Measurements from ENCODE around the gene HES5. TPM values are rescaled to one million over a fixed set of nuclear protein-coding genes. Genes with fewer than 3 reads are reported as not detected.
"Not testable (repeated sequence)": the region's sequence is repeated elsewhere in the genome, so short reads cannot be mapped to it uniquely, and the experiment has no call there.

The HES5 gene
- total RNA-seq, 2 experiments from 2014 or later = not detected

DNA sequence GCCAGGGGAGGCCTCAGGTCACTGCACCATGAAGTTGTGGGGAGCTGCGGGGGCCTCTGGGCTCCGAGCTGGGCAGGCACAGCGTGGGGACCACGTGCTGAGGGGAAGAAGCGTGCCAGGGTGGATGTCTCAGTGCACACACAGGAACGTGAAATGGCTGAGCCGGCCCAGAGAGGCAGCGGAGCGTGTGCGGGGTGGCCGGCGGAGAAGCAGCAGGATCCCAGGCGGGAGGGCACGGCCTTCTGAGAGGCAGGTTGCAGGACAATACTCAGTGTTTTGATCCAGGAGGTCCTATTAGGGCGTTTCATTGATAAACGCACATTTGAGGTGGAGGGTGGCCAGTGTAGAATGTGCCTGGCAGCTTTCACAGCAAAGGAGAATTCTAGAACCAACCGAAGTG, 39.0 kb upstream of the HES5 start:
- H3K9me3 Mint-ChIP-seq = peaks cover 12% of the 10 kb centered on the region
- intact Hi-C loops (cut with micrococcal nuclease) = no loop called here
- H3K27ac Mint-ChIP-seq = no peak overlapping the region
- CTCF ChIA-PET = no interaction called here
- no peaks in the 10 kb centered on the region for H3K27me3 Mint-ChIP-seq
- ATAC-seq (no peak), DNase-seq (no peak)
- peaks cover 11% of the 10 kb centered on the region for H3K4me1 Mint-ChIP-seq (ENCODE audit: low read depth)
- H3K36me3 Mint-ChIP-seq (ENCODE audit: low read depth) = peaks cover 4% of the 10 kb centered on the region
- no peak overlapping the region for H3K4me3 Mint-ChIP-seq
- POLR2A ChIA-PET = interaction anchor here (0.5 to 4.1 kb wide), 4 partner anchors 7 to 79 kb away, joined by 3 to 26 read pairs (median 10); no protein-coding TSS in a partner anchor
- TF ChIP-seq, protein P1, sequence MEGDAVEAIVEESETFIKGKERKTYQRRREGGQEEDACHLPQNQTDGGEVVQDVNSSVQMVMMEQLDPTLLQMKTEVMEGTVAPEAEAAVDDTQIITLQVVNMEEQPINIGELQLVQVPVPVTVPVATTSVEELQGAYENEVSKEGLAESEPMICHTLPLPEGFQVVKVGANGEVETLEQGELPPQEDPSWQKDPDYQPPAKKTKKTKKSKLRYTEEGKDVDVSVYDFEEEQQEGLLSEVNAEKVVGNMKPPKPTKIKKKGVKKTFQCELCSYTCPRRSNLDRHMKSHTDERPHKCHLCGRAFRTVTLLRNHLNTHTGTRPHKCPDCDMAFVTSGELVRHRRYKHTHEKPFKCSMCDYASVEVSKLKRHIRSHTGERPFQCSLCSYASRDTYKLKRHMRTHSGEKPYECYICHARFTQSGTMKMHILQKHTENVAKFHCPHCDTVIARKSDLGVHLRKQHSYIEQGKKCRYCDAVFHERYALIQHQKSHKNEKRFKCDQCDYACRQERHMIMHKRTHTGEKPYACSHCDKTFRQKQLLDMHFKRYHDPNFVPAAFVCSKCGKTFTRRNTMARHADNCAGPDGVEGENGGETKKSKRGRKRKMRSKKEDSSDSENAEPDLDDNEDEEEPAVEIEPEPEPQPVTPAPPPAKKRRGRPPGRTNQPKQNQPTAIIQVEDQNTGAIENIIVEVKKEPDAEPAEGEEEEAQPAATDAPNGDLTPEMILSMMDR (IDR thresholded peaks at IDR 0.05) = no peak

DNA sequence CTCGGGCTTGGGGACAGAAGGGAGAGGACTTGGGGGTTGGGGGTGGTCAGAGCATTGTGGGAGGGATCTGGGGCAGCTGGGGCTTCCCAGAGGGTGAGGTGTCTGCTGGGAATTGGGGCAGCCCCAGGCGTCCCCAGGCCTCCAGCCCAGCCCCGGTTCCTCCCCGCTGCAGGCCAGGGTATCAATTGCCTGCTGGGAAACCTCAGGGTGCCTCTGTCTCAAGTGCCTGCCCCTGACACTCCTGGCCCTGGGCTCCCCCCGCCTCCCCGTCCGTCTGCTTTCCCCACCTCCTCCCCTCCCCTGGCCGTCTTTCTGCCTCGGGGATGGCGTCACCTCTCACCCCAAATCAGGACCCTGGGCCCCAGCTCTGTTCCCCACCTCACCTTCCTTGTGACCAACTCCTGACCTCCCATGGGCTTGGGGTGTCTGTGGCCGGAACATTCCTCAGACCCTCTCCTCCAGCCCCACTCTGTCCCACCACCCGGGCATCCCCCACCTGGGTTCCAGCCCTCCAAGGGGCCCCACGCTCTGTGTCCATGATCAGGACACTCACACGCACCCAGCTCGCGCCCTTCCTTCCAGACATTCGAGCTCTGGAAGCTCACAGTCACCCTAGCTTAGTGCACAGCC, 38.2 kb upstream of the HES5 start:
- POLR2A ChIA-PET; H3K27me3 Mint-ChIP-seq; DNase-seq; intact Hi-C loops (cut with micrococcal nuclease); CTCF ChIA-PET; H3K9me3 Mint-ChIP-seq; H3K4me3 Mint-ChIP-seq; H3K4me1 Mint-ChIP-seq (ENCODE audit: low read depth); H3K27ac Mint-ChIP-seq; H3K36me3 Mint-ChIP-seq (ENCODE audit: low read depth): not testable (repeated sequence)
- ATAC-seq = peak; percentile 11

DNA sequence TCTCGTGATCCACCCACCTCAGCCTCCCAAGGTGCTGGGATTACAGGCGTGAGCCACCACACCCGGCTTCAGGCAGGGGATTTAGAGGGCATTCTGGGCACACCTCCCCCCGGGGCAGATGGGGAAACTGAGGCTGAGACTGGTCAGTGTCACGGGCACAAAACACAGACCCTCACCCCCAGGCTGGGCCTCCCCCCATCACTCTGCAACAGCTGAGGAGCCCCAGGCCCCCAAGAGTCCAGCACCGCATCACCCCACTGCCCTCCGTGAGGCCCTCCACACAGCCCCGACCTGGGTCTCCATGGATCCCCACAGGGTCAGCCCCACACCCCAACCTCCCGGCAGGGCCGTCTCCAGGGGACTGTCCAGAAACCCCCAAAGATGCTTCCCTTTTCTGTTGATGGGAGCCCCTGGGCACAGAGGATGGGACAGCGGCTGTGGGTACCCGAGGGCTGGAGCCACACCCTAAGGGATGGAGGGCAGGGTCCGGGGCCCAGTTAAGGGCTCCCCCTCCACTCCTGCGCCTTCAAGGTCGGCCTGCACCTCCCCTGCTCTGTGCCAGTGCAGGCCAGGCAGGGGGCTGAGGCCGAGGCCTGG, 37.1 kb upstream of the HES5 start:
- intact Hi-C loops (cut with micrococcal nuclease) = no loop called here

DNA sequence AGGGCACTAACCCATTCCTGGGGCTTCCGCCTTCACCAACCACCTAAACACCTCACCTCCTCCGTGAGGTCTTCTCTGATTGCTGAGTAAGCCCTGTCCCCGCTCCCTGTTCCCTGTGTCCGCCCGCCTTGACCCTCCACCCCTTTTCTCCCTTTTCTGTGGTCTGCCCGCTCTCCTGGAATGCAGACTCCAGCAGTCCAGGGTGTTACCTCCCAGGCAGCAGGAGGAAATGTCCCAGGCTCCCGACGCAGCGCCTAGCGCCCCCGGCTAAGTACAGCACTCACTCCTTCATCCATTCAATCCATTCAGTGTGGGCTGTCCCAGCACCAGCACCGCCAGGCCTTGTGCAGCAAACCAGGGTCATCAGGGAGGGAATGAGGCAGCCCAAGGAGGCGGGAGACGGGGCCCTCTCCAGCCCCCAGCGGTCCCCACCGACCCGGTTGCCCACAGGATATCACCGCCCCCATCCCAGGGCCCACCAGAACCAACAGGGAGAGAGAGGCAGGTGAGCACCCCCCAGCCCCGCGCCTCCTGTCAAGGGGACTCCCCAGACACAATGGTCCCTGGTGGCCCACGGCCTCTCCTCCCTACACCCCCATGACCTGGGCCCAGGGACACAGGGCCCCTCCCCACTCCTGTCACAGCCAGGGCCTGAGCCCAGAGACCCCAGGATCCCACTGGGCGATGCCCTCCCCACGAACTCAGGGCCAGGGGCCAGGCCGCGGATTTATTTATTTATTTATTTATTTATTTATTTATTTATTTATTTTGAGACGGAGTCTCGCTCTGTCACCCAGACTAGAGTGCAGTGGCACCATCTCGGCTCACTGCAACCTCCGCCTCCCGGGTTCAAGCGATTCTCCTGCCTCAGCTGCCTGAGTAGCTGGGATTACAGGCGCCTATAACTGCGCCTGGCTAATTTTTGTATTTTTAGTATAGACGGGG, 36.3 kb upstream of the HES5 start:
- TF ChIP-seq, protein P1 (IDR thresholded peaks at IDR 0.05) = no peak
- CTCF ChIA-PET = no interaction called here

More for the DNA sequence above, 37.1 kb upstream of the HES5 start:
- CTCF ChIA-PET = no interaction called here
- POLR2A ChIA-PET = no interaction called here
- H3K27ac Mint-ChIP-seq = no peak overlapping the region
- no peaks in the 10 kb centered on the region for H3K27me3 Mint-ChIP-seq
- H3K36me3 Mint-ChIP-seq (ENCODE audit: low read depth) = peaks cover 7% of the 10 kb centered on the region
- ATAC-seq (no peak), DNase-seq (no peak)
- H3K4me1 Mint-ChIP-seq (ENCODE audit: low read depth) = peaks cover 2% of the 10 kb centered on the region
- H3K4me3 Mint-ChIP-seq = no peak overlapping the region
- no peaks in the 10 kb centered on the region for H3K9me3 Mint-ChIP-seq
- TF ChIP-seq, protein P1 (IDR thresholded peaks at IDR 0.05) = no peak

DNA sequence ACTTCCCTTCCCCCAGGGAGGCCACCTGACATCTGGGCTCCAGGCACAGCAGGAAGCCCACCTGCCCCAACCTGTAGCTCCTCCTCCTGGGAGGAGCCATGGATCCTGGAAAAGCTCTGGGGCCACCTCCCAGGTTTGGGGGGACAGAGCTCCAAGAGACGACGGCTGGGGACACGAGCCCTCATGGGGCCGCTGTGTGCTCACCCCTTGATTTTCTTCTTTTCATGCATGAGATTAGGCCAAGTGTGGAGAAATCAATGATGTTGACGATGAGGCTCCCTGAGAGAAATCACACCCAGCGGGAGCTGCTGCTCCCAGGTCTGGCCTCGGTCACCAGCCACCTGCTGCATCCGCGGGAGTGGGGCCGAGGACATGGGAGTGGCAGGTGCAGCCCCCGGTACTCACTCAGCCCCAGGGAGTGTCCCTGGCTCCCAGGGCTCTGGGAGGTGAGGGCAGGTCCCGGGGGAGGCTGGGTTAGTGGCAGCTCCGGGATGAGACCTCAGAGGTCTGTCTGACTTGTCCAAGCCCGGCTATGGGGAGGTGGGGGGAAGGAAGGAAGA, 34.8 kb upstream of the HES5 start:
- ChIA-PET CTCF (interaction anchor here (0.8 kb wide), 1 partner anchor 184 kb away, joined by 3 read pairs; no protein-coding TSS in a partner anchor), POLR2A (interaction anchor here (1.0 to 5.8 kb wide), 3 partner anchors 9 to 20 kb away, joined by 3 to 43 read pairs (median 3); partner anchors contain the start of genes PRXL2B and TNFRSF14)
- Mint-ChIP-seq H3K4me3 (no peak overlapping the region), H3K36me3 (ENCODE audit: low read depth) (peaks cover 11% of the 10 kb centered on the region), H3K27me3 (no peaks in the 10 kb centered on the region), H3K4me1 (ENCODE audit: low read depth) (peaks cover 7% of the 10 kb centered on the region), H3K9me3 (no peaks in the 10 kb centered on the region), H3K27ac (no peak overlapping the region)
- intact Hi-C loops (cut with micrococcal nuclease) = no loop called here
- DNase-seq (no peak), ATAC-seq (no peak)
- TF ChIP-seq, protein P1 (IDR thresholded peaks at IDR 0.05) = no peak

More for the DNA sequence above, 36.3 kb upstream of the HES5 start:
- POLR2A ChIA-PET = no interaction called here
- no peak overlapping the region for H3K27ac Mint-ChIP-seq
- peaks cover 5% of the 10 kb centered on the region for H3K4me1 Mint-ChIP-seq (ENCODE audit: low read depth)
- intact Hi-C loops (cut with micrococcal nuclease) = no loop called here
- no peaks in the 10 kb centered on the region for H3K27me3 Mint-ChIP-seq
- no peak for ATAC-seq
- peaks cover 10% of the 10 kb centered on the region for H3K36me3 Mint-ChIP-seq (ENCODE audit: low read depth)
- no peak for DNase-seq
- no peaks in the 10 kb centered on the region for H3K9me3 Mint-ChIP-seq
- H3K4me3 Mint-ChIP-seq = no peak overlapping the region
